CD4-positive, CD25-positive, alpha-beta regulatory T cell (primary cell): ENCODE data around the gene LGALS12. TPM values are rescaled to one million over a fixed set of nuclear protein-coding genes. Genes with fewer than 3 reads are reported as not detected.

Experiments
- ATAC-seq, 2 donors: fragments of 150-1000 bp; cut with Tn5 transposase; one replicate each; pipeline ENCODE4 v1.10.0; 2021; ENCODE audit warnings: low read depth in 2 of 2, moderate number of reproducible peaks in 2 of 2, moderate library complexity in 1 of 2
- DNase-seq, 3 donors: peaks; one replicate each; pipeline versions ENCODE4 v3.0.0 to v3.0.0-alpha.2; 2012 to 2022; ENCODE audit warnings: mixed read lengths in 1 of 3
- H3K27ac ChIP-seq: one replicate; pipeline ENCODE4 v1.7.0; 2013; ENCODE audit warnings: mild to moderate bottlenecking, low read length; ENCODE audit not compliant: insufficient read depth, poor library complexity, severe bottlenecking
- H3K27me3 ChIP-seq: one replicate; pipeline ENCODE4 v1.7.0; 2013; ENCODE audit warnings: low read length; ENCODE audit not compliant: control insufficient read depth, insufficient read depth
- H3K36me3 ChIP-seq: one replicate; pipeline ENCODE4 v1.7.0; 2013; ENCODE audit warnings: mild to moderate bottlenecking, low read length, moderate library complexity; ENCODE audit not compliant: control insufficient read depth, insufficient read depth
- H3K4me1 ChIP-seq: 2 replicates; pipeline ENCODE4 v1.7.0; 2013; ENCODE audit warnings: mild to moderate bottlenecking, low read length; ENCODE audit not compliant: insufficient read depth, control insufficient read depth, poor library complexity, severe bottlenecking
- H3K4me3 ChIP-seq: one replicate; pipeline ENCODE4 v1.7.0; 2013; ENCODE audit warnings: low read depth, mild to moderate bottlenecking, low read length, moderate library complexity
- H3K9me3 ChIP-seq, 2 experiments: 1 replicate in 1 of 2; 2 replicates in 1 of 2; pipeline ENCODE4 v1.7.0; 2013; ENCODE audit warnings: low read length in 2 of 2, mild to moderate bottlenecking in 1 of 2, moderate library complexity in 1 of 2; ENCODE audit not compliant: control insufficient read depth in 2 of 2
- H3K27ac Mint-ChIP-seq, 3 donors: one replicate each; pipeline ENCODE4 v1.8.0; 2020 to 2022; ENCODE audit warnings: mild to moderate bottlenecking in 3 of 3, mixed read lengths in 3 of 3, moderate library complexity in 2 of 3
- H3K27me3 Mint-ChIP-seq: one replicate; pipeline ENCODE4 v1.8.0; 2022; ENCODE audit warnings: mild to moderate bottlenecking, mixed read lengths
- H3K36me3 Mint-ChIP-seq: one replicate; pipeline ENCODE4 v1.8.0; 2020; ENCODE audit warnings: mixed read lengths
- H3K4me1 Mint-ChIP-seq, 4 donors: one replicate each; pipeline ENCODE4 v1.8.0; 2020 to 2022; ENCODE audit warnings: mixed read lengths in 4 of 4, mild to moderate bottlenecking in 1 of 4
- H3K4me3 Mint-ChIP-seq, 4 donors: one replicate each; pipeline ENCODE4 v1.8.0; 2020 to 2022; ENCODE audit warnings: mild to moderate bottlenecking in 4 of 4, mixed read lengths in 4 of 4, moderate library complexity in 3 of 4
- H3K9me3 Mint-ChIP-seq, 7 donors: one replicate each; pipeline ENCODE4 v1.8.0; 2020 to 2022; ENCODE audit warnings: mixed read lengths in 7 of 7, mild to moderate bottlenecking in 3 of 7, moderate library complexity in 2 of 7
- polyA plus RNA-seq, 4 donors: library from polyadenylated mRNA; unstranded; fragments of 300-500 nt; fragmentation: Illumina TruSeq; gene quantifications; one replicate each; pipeline ENCODE4 v1.2.3, GENCODE V29; 2021
- total RNA-seq: library from RNA; stranded (reverse); gene quantifications from one replicate; pipeline ENCODE4 v1.2.3, GENCODE V29; 2022

Gene LGALS12
- total and polyA plus RNA-seq, 5 donors from 2014 or later, result 0.94 TPM; not detected in 4

DNA sequence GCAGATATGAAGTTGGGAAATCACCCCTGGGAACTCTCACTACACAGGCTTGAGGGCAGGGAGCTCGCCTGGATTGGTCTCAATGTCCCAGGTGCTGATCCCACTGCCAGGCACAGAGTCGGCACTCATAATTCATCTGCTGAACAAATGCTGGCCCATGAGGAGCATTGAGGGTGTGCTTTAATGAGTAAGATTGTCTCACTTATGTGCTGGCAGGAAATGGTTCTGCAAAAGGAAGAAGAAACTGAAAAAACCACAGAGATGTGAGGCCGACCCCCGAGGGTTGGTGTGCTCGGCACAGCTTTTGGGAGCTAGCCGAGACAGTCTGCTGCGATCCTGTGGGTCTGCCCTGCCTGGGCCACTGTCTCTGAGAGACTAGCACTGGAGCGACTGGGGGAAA, 47.9 kb downstream of the LGALS12 start:
- peaks cover 37% of the 10 kb centered on the region for H3K4me1 ChIP-seq
- Mint-ChIP-seq H3K27me3 (no peaks in the 10 kb centered on the region), H3K4me3 (peak overlapping the region; percentile 76 to 91 (median 85)), H3K27ac (peak overlapping the region; percentile 84 to 99 (median 99)), H3K36me3 (peaks cover 3% of the 10 kb centered on the region), H3K9me3 (no peaks in the 10 kb centered on the region), H3K4me1 (peaks cover 26 to 62% (median 37%) of the 10 kb centered on the region in 4 donors)
- no peaks in the 10 kb centered on the region for H3K27me3 ChIP-seq
- H3K27ac ChIP-seq, result peak overlapping the region; percentile 74
- peak overlapping the region; percentile 47 for H3K4me3 ChIP-seq
- DNase-seq, result peak in 2 of 3 donors; percentile 45 to 78
- H3K36me3 ChIP-seq, result no peaks in the 10 kb centered on the region
- ATAC-seq, result peak; percentile 85 to 94
- no peaks in the 10 kb centered on the region for H3K9me3 ChIP-seq

DNA sequence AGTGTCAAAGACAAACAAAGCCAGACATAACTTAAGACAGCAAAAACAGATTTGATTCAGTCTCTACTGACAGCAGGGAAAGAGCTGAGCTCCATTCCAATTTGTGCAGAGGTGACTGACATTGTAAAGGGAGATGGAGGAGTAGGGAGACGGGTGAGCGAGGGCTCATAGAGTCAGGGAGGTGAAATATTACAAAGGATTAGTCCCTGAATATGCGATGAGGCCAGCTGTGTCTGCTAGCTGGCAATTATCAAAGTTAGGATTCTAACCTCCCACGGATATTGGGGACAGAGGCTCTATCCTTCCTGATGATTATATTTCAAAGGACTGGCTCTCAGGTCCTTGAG, 49.0 kb downstream of the LGALS12 start:
- Mint-ChIP-seq H3K4me3 (peak overlapping the region in 3 of 4 donors; percentile 1 to 62 (median 34)), H3K27ac (peak overlapping the region in 2 of 3 donors; percentile 80 to 84), H3K4me1 (peaks cover 26 to 64% (median 38%) of the 10 kb centered on the region in 4 donors), H3K27me3 (no peaks in the 10 kb centered on the region), H3K9me3 (no peaks in the 10 kb centered on the region), H3K36me3 (peaks cover 3% of the 10 kb centered on the region)
- Histone ChIP-seq H3K4me3 (no peak overlapping the region), H3K36me3 (no peaks in the 10 kb centered on the region), H3K27me3 (no peaks in the 10 kb centered on the region), H3K4me1 (peaks cover 37% of the 10 kb centered on the region), H3K27ac (no peak overlapping the region), H3K9me3 (no peaks in the 10 kb centered on the region)
- DNase-seq (no peak), ATAC-seq (no peak)

DNA sequence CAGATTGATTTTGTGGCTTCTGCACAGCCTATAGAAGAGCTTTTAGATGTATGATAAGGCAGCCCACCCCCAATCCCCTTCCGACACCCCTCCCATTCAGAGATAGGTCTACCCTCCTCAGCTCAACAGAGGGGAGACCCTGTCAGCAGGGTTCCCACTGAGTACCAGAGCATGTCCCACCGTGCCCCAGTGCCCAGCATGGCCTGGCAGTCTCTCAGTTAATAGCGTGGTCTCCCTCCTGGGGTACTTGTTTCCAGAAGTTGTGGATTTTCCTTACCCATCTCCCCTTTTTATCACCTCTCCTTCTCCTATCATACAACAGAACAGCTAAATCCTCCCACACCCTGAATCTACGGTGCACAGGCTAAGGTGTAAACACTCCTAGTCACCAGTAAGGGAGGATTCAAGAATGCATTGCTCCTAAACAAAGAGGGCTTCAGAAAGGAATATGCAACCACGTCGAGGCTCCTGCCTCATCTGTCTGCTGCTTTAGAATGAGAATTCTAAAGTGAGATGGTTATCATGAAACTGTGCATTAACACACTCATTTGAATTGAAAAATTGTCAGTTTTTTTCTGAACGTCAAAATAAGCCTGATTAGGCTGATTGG, 50.6 kb downstream of the LGALS12 start:
- peaks cover 52% of the 10 kb centered on the region for H3K4me1 ChIP-seq
- no peak overlapping the region for H3K4me3 Mint-ChIP-seq
- ATAC-seq (no peak), DNase-seq (no peak)
- H3K36me3 Mint-ChIP-seq, result peaks cover 3% of the 10 kb centered on the region
- H3K36me3 ChIP-seq, result no peaks in the 10 kb centered on the region
- H3K9me3 ChIP-seq, result no peaks in the 10 kb centered on the region
- H3K27ac Mint-ChIP-seq, result peak overlapping the region in 2 of 3 donors; percentile 40 to 90
- H3K4me3 ChIP-seq, result no peak overlapping the region
- no peak overlapping the region for H3K27ac ChIP-seq
- no peaks in the 10 kb centered on the region for H3K9me3 Mint-ChIP-seq
- H3K4me1 Mint-ChIP-seq, result peaks cover 26 to 69% (median 43%) of the 10 kb centered on the region in 4 donors
- no peaks in the 10 kb centered on the region for H3K27me3 ChIP-seq
- no peaks in the 10 kb centered on the region for H3K27me3 Mint-ChIP-seq

DNA sequence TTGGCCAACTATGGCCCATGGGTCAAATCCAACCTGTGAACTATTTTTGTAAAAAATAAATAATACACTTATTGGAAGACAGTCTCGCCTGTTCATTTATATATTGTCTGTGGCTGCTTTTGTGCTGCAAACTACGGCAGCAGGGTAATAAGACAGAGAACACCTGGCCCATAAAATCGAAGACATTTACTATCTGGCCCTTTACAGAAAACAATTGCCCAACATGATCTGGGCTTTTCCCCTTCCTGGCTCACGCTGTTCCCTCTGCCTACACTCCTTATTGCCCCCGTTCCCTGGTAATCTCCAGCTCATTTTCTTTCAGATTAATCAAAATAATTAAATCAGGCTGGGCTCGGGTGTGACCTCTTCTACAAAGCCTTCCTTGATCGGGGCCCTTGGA, 51.7 kb downstream of the LGALS12 start:
- peaks cover 3% of the 10 kb centered on the region for H3K36me3 Mint-ChIP-seq
- no peaks in the 10 kb centered on the region for H3K9me3 ChIP-seq
- H3K4me3 Mint-ChIP-seq, result no peak overlapping the region
- H3K4me1 Mint-ChIP-seq, result peaks cover 25 to 67% (median 39%) of the 10 kb centered on the region in 4 donors
- ATAC-seq (no peak), DNase-seq (no peak)
- peaks cover 44% of the 10 kb centered on the region for H3K4me1 ChIP-seq
- H3K27me3 ChIP-seq, result no peaks in the 10 kb centered on the region
- H3K36me3 ChIP-seq, result no peaks in the 10 kb centered on the region
- no peaks in the 10 kb centered on the region for H3K9me3 Mint-ChIP-seq
- H3K27me3 Mint-ChIP-seq, result no peaks in the 10 kb centered on the region
- H3K27ac Mint-ChIP-seq, result no peak overlapping the region
- no peak overlapping the region for H3K4me3 ChIP-seq
- no peak overlapping the region for H3K27ac ChIP-seq

DNA sequence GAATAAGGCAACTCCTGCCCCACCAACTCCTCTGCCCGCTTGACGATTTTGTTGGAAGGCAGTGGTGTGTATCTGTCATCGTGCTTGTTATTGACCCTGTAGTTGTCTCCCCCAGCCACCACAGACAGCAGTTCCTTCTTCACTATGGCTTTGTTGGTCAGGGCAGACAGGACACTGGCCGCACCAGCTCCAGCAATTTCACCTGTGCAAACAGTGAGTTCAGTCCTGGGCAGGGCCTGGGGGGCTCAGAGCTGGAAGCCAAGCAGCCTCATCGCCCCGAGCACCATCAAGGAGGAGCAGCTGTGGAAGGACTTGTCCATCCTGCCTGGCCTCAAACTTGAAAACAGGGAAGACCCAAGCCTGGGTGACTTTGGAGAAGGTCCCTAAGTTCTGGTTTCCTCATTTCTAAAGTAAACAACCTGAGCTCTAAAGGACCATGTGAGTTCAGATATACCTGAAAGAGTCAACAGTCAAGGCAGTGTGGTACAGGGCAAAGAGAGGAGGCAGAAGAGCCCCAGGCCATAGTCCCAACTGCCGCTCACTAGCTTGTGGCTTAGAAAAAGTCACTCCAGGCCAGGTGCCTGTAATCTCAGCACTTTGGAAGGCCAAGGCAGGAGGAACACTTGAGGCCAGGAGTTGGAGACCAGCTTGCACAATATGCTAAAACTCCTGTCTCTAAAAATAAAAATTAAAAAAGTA, 52.7 kb downstream of the LGALS12 start:
- peak overlapping the region in 2 of 3 donors; percentile 26 to 75 for H3K27ac Mint-ChIP-seq
- no peak for ATAC-seq
- peaks cover 33% of the 10 kb centered on the region for H3K4me1 ChIP-seq

DNA sequence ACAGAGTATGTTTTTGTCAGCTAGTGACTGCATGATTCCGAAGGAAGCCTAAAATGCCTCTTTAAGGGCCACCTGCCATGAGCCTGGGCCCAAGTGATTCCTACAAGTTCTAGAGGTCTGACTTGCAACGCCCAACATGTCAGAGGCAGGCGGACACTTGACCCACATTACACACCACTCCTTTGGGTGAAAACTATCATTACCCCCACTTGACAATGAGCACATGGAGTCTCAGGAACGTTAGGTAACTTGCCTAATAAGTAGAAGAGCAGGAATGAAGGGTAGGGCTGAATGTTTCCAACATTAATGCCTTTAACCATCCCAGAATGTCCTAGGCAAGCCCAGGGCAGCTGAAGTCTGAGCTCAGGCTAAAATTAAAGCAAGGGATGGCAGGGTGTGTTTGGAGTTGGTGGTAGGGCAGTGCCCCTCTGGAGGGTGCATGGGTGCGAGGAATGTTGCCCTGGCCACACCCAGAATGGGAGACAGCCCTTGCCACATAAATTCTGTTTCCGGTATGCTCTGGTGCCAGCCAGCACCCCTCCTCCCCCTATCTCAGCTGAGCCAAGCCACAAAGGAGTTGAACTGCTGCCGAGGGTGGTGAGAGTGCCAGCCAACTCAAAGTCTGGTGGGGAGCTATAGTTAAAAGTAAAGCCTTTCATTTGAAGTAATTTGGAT, 54.8 kb downstream of the LGALS12 start:
- ATAC-seq (peak; percentile 45 to 65), DNase-seq (peak in 1 of 3 donors; percentile 31)
- Mint-ChIP-seq H3K27me3 (no peaks in the 10 kb centered on the region), H3K27ac (peak overlapping the region; percentile 80 to 89 (median 86)), H3K4me1 (peaks cover 16 to 57% (median 32%) of the 10 kb centered on the region in 4 donors), H3K9me3 (no peaks in the 10 kb centered on the region), H3K36me3 (no peaks in the 10 kb centered on the region), H3K4me3 (peak overlapping the region; percentile 41 to 54 (median 46))
- Histone ChIP-seq H3K27ac (no peak overlapping the region), H3K27me3 (no peaks in the 10 kb centered on the region), H3K36me3 (no peaks in the 10 kb centered on the region), H3K4me1 (peaks cover 30% of the 10 kb centered on the region), H3K4me3 (no peak overlapping the region), H3K9me3 (no peaks in the 10 kb centered on the region)

More for the DNA sequence above, 52.7 kb downstream of the LGALS12 start:
- DNase-seq, result no peak
- Mint-ChIP-seq H3K4me3 (peak overlapping the region in 1 of 4 donors; percentile 37), H3K27me3 (no peaks in the 10 kb centered on the region), H3K4me1 (peaks cover 21 to 58% (median 32%) of the 10 kb centered on the region in 4 donors), H3K9me3 (no peaks in the 10 kb centered on the region), H3K36me3 (peaks cover 3% of the 10 kb centered on the region)
- no peaks in the 10 kb centered on the region for H3K36me3 ChIP-seq
- no peaks in the 10 kb centered on the region for H3K9me3 ChIP-seq
- H3K27me3 ChIP-seq, result no peaks in the 10 kb centered on the region
- no peak overlapping the region for H3K4me3 ChIP-seq
- no peak overlapping the region for H3K27ac ChIP-seq

DNA sequence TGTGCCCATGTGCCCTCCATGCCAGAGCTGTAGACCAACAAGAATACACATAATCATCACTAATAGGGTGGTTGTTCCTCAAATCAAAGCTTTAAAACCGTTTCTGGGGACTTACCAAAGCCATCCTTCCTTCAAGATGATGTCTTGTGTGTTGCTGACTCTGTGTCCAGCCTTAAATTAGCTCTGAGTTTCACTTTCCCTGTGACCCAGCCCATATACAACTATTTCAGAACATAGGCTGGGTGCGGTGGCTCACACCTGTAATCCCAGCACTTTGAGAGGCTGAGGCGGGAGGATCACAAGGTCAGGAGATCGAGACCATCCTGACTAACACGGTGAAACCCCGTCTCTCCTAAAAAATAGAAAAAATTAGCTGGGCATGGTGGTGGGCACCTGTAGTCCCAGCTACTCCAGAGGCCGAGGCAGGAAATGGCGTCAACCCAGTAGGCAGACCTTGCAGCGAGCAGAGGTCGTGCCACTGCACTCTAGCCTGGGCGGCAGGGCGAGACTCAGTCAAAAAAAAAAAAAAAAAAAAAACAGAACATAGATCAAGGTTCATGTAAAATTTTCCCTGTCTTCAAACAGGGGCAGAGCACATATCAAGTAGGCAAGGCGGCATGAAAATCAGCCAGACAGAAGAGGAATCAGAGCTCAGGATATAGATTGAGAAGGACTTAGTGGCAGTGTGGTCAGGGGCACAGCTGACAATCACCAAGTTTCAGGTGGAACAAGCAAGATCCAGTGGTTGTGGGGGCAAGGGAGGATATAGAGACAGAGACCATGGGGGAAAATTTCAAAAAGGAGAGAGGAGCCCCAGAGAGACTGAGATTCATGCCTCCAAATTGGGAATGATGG, 57.5 kb downstream of the LGALS12 start, which contains the start of gene PLAAT2:
PLAAT2 (minus strand) TSS at position 179 of the 855 bp plus-strand sequence; CDS start at position 124, 55 bp downstream.
- no peak within 1 kb of the TSS for H3K4me3 Mint-ChIP-seq
- H3K27ac Mint-ChIP-seq, result peak within 1 kb of the TSS in 2 of 3 donors; percentile 69 to 81
- H3K4me1 ChIP-seq, result peaks cover 44% of the 10 kb centered on the region
- H3K36me3 Mint-ChIP-seq, result no peaks in the 10 kb centered on the region
- H3K9me3 Mint-ChIP-seq, result no peaks in the 10 kb centered on the region
- H3K27me3 Mint-ChIP-seq, result no peaks in the 10 kb centered on the region
- no peaks in the 10 kb centered on the region for H3K27me3 ChIP-seq
- peaks cover 11 to 58% (median 41%) of the 10 kb centered on the region in 4 donors for H3K4me1 Mint-ChIP-seq
- no peaks in the 10 kb centered on the region for H3K9me3 ChIP-seq
- ATAC-seq, result no peak
- H3K27ac ChIP-seq, result no peak within 1 kb of the TSS
- DNase-seq, result no peak
- no peak within 1 kb of the TSS for H3K4me3 ChIP-seq
- H3K36me3 ChIP-seq, result no peaks in the 10 kb centered on the region
